ENCODE results near the gene ZNF335. TPM values are rescaled to one million over a fixed set of nuclear protein-coding genes. Genes with fewer than 3 reads are reported as not detected.

The ZNF335 gene
- total RNA-seq, 3 donors from 2014 or later: 12.6 to 25.9 (median 20.6) TPM

DNA sequence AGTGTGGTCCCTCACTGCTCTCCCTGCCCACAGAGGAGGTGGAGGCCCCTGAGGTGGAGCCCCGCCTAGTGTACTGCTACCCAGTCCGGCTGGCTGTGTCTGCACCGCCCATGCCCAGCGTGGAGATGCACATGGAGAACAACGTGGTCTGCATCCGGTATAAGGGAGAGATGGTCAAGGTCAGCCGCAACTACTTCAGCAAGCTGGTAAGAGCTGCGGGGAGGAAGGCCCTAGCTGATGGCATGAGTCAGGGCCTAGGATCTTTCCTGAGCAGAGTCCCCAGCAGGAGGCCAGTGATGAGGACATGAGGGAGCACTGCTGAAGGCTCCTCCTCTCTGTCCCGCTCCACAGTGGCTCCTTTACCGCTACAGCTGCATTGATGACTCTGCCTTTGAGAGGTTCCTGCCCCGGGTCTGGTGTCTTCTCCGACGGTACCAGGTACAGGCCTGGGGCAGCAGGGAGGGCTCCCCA, 26.3 kb downstream of the ZNF335 start:
- Histone ChIP-seq H3K4me1 (no peaks in the 10 kb centered on the region), H3K27ac (peak overlapping the region; percentile 43 to 82), H3K9me3 (no peaks in the 10 kb centered on the region), H3K4me3 (no peak overlapping the region), H3K36me3 (peaks cover 16% of the 10 kb centered on the region), H3K27me3 (no peaks in the 10 kb centered on the region)
- intact Hi-C loops (cut with DNase I; ENCODE audit: low total_unique reads): no loop called here
- DNase-seq (ENCODE audit: low spot score in 2 of 2): no peak
- no peak for TF ChIP-seq POLR2AphosphoS5 (IDR thresholded peaks at IDR 0.05)
- no peak for TF ChIP-seq CTCF (IDR thresholded peaks at IDR 0.05)
- no peak for TF ChIP-seq POLR2A (IDR thresholded peaks at IDR 0.05)

- Histone ChIP-seq H3K4me1 (no peaks in the 10 kb centered on the region), H3K27me3 (no peaks in the 10 kb centered on the region), H3K27ac (no peak overlapping the region), H3K36me3 (peaks cover 16% of the 10 kb centered on the region), H3K9me3 (no peaks in the 10 kb centered on the region), H3K4me3 (no peak overlapping the region)
- intact Hi-C loops (cut with DNase I; ENCODE audit: low total_unique reads): no loop called here
- no peak for TF ChIP-seq POLR2A (IDR thresholded peaks at IDR 0.05)
- TF ChIP-seq POLR2AphosphoS5 (IDR thresholded peaks at IDR 0.05): no peak
- TF ChIP-seq CTCF (IDR thresholded peaks at IDR 0.05): no peak
- DNase-seq (ENCODE audit: low spot score in 2 of 2): no peak
Observed at GRCh38 chr20:45944965-45945677, 26.9 kb downstream of the ZNF335 start.

DNA sequence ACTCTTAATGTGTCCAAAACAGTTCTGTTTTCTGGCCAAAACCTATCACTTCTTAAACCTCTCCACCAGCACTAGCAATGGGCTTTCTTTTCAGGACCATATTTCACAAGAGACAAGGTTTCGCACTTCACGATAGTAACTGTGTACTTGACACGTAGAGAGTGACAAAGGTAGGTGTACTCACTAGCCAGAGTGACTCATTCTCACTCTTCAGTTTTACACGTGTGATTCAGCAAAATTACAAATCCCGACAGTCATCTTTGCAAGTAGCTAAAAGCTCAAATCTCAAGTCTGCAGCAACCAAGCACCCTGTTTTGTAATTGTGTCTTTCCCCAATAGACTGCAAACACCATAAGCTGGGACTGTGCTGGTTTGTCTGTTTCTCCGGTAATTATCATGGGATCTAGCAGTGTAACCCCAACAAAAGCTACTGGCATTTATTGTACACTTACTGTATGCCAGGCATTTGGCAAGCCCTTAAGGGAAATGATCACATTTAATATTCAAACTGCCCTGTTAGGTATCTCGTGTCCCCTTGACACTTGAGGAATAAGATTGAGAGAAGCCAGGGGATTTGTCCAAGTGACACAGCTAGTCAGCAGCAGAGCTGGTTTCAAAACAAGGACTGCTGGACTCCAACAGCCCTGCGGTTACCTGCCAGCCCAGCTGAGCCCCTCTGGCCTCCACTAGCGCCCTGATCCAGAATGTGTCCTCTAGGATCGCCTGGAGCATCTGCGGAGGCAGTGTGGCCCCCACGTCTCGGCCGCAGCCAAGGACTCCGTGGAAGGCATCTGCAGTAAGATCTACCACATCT, 27.6 kb downstream of the ZNF335 start:
- Histone ChIP-seq H3K27me3 (no peaks in the 10 kb centered on the region), H3K36me3 (peaks cover 13% of the 10 kb centered on the region)

GRCh38 chr20:45943613-45944012, 28.4 kb downstream of the ZNF335 start:
- TF ChIP-seq CTCF (IDR thresholded peaks at IDR 0.05) (no peak), POLR2AphosphoS5 (IDR thresholded peaks at IDR 0.05) (no peak), POLR2A (IDR thresholded peaks at IDR 0.05) (no peak)
- H3K27me3 ChIP-seq: no peaks in the 10 kb centered on the region
- H3K9me3 ChIP-seq: no peaks in the 10 kb centered on the region
- DNase-seq (ENCODE audit: low spot score in 2 of 2): no peak
- H3K36me3 ChIP-seq: peaks cover 11% of the 10 kb centered on the region
- H3K27ac ChIP-seq: no peak overlapping the region
- no peaks in the 10 kb centered on the region for H3K4me1 ChIP-seq
- H3K4me3 ChIP-seq: no peak overlapping the region
- intact Hi-C loops (cut with DNase I; ENCODE audit: low total_unique reads): no loop called here

More for the DNA sequence above, 27.6 kb downstream of the ZNF335 start:
- Histone ChIP-seq H3K4me3 (no peak overlapping the region), H3K4me1 (no peaks in the 10 kb centered on the region), H3K9me3 (no peaks in the 10 kb centered on the region), H3K27ac (no peak overlapping the region)
- DNase-seq (ENCODE audit: low spot score in 2 of 2): no peak
- intact Hi-C loops (cut with DNase I; ENCODE audit: low total_unique reads): no loop called here
- no peak for TF ChIP-seq POLR2AphosphoS5 (IDR thresholded peaks at IDR 0.05)
- no peak for TF ChIP-seq CTCF (IDR thresholded peaks at IDR 0.05)
- TF ChIP-seq POLR2A (IDR thresholded peaks at IDR 0.05): no peak

GRCh38 chr20:45940469-45940868, 31.5 kb downstream of the ZNF335 start:
- DNase-seq (ENCODE audit: low spot score in 2 of 2): no peak
- no peak overlapping the region for H3K27ac ChIP-seq
- intact Hi-C loops (cut with DNase I; ENCODE audit: low total_unique reads): no loop called here
- TF ChIP-seq POLR2A (IDR thresholded peaks at IDR 0.05) (no peak), POLR2AphosphoS5 (IDR thresholded peaks at IDR 0.05) (no peak), CTCF (IDR thresholded peaks at IDR 0.05) (no peak)
- H3K4me1 ChIP-seq: no peaks in the 10 kb centered on the region
- H3K4me3 ChIP-seq: no peak overlapping the region
- H3K27me3 ChIP-seq: no peaks in the 10 kb centered on the region
- no peaks in the 10 kb centered on the region for H3K9me3 ChIP-seq
- peaks cover 18% of the 10 kb centered on the region for H3K36me3 ChIP-seq

Data from breast epithelium (tissue), 4 donors.